CD14-positive monocyte (primary cell): ENCODE data around the gene AMN1. TPM values are rescaled to one million over a fixed set of nuclear protein-coding genes. Genes with fewer than 3 reads are reported as not detected.

Source experiments
- DNase-seq, 3 donors: peaks; one replicate each; pipeline ENCODE4 v3.0.0-alpha.2; 2011 to 2022
- H2AFZ ChIP-seq: 2 replicates; pipeline ENCODE4 v1.6.0; 2012; ENCODE audit warnings: mild to moderate bottlenecking, low read depth, low read length, inconsistent platforms; ENCODE audit not compliant: insufficient read depth, poor library complexity, severe bottlenecking
- H3K27ac ChIP-seq, 2 donors: 1 replicate in 1 of 2; 2 replicates in 1 of 2; pipeline ENCODE4 v1.5.1; 2012 to 2013; ENCODE audit warnings: low read length in 2 of 2, control low read depth in 1 of 2, inconsistent platforms in 1 of 2, low read depth in 1 of 2, mild to moderate bottlenecking in 1 of 2
- H3K27me3 ChIP-seq, 2 donors: one replicate each; pipeline versions ENCODE4 v1.6.0 to v1.6.1; 2011 to 2013; ENCODE audit warnings: low read length in 2 of 2; ENCODE audit not compliant: control insufficient read depth in 2 of 2, insufficient read depth in 2 of 2
- H3K36me3 ChIP-seq, 2 donors: replicated peaks in 1 of 2; 1 replicate in 1 of 2; 2 replicates in 1 of 2; pipeline versions ENCODE4 v1.5.1 to v1.6.1; 2012 to 2013; ENCODE audit warnings: low read length in 2 of 2, control low read depth in 1 of 2, inconsistent platforms in 1 of 2, mild to moderate bottlenecking in 1 of 2; ENCODE audit not compliant: insufficient read depth in 2 of 2, control insufficient read depth in 1 of 2
- H3K4me1 ChIP-seq, 2 donors: 1 replicate in 1 of 2; 2 replicates in 1 of 2; pipeline versions ENCODE4 v1.5.1 to v1.6.1; 2012 to 2013; ENCODE audit warnings: low read length in 2 of 2, control low read depth in 1 of 2, inconsistent platforms in 1 of 2, mild to moderate bottlenecking in 1 of 2, moderate library complexity in 1 of 2; ENCODE audit not compliant: insufficient read depth in 2 of 2, control insufficient read depth in 1 of 2
- H3K4me2 ChIP-seq: replicated peaks from 2 replicates; pipeline ENCODE3; 2012; ENCODE audit warnings: low read length, moderate library complexity, mild to moderate bottlenecking; ENCODE audit not compliant: poor library complexity, severe bottlenecking; ENCODE audit errors: extremely low read depth
- H3K4me3 ChIP-seq, 3 experiments: fragments of 200-600 bp in 1 of 3; sonication (generic) in 1 of 3; replicated peaks in 1 of 3; 1 replicate in 2 of 3; 2 replicates in 1 of 3; pipeline ENCODE4 v1.5.1; 2011 to 2013; ENCODE audit warnings: low read length in 3 of 3, mild to moderate bottlenecking in 3 of 3, control low read depth in 2 of 3, low read depth in 2 of 3, inconsistent platforms in 1 of 3, moderate library complexity in 1 of 3
- H3K79me2 ChIP-seq: 2 replicates; pipeline ENCODE4 v1.6.0; 2012; ENCODE audit warnings: mild to moderate bottlenecking, control low read depth, inconsistent platforms, low read length, moderate library complexity; ENCODE audit not compliant: insufficient read depth
- H3K9ac ChIP-seq: 2 replicates; pipeline ENCODE4 v1.6.0; 2017; ENCODE audit warnings: low read length, mild to moderate bottlenecking; ENCODE audit not compliant: insufficient read depth, poor library complexity, severe bottlenecking
- H3K9me3 ChIP-seq, 2 donors: replicated peaks in 1 of 2; 1 replicate in 1 of 2; 2 replicates in 1 of 2; pipeline versions ENCODE4 v1.5.1 to v1.6.1; 2012 to 2013; ENCODE audit warnings: low read length in 2 of 2, control low read depth in 1 of 2; ENCODE audit not compliant: control insufficient read depth in 1 of 2, insufficient read depth in 1 of 2
- H4K20me1 ChIP-seq: 2 replicates; pipeline ENCODE4 v1.6.0; 2012; ENCODE audit warnings: mild to moderate bottlenecking, low read length, control low read depth, moderate library complexity; ENCODE audit not compliant: insufficient read depth
- H3K27ac Mint-ChIP-seq, 7 donors: one replicate each; pipeline ENCODE4 v1.8.0; 2020; ENCODE audit warnings: mild to moderate bottlenecking in 7 of 7, mixed read lengths in 7 of 7, moderate library complexity in 6 of 7, inconsistent platforms in 2 of 7
- H3K27me3 Mint-ChIP-seq, 3 donors: one replicate each; pipeline ENCODE4 v1.8.0; 2021 to 2022; ENCODE audit warnings: low read depth in 3 of 3, mild to moderate bottlenecking in 3 of 3, mixed read lengths in 3 of 3, moderate library complexity in 3 of 3, inconsistent platforms in 1 of 3
- H3K36me3 Mint-ChIP-seq, 2 donors: one replicate each; pipeline ENCODE4 v1.8.0; 2020; ENCODE audit warnings: mixed read lengths in 2 of 2, inconsistent platforms in 1 of 2, mild to moderate bottlenecking in 1 of 2
- H3K4me1 Mint-ChIP-seq: one replicate; pipeline ENCODE4 v1.8.0; 2020; ENCODE audit warnings: mild to moderate bottlenecking, mixed read lengths
- H3K4me3 Mint-ChIP-seq, 2 donors: one replicate each; pipeline ENCODE4 v1.8.0; 2020; ENCODE audit warnings: mild to moderate bottlenecking in 2 of 2, mixed read lengths in 2 of 2, moderate library complexity in 1 of 2
- H3K9me3 Mint-ChIP-seq, 7 donors: one replicate each; pipeline ENCODE4 v1.8.0; 2020 to 2022; ENCODE audit warnings: mixed read lengths in 7 of 7, mild to moderate bottlenecking in 6 of 7, moderate library complexity in 6 of 7, inconsistent platforms in 2 of 7
- WGBS: methylation state at CpG from one replicate; pipeline ENCODE4 v1.1.5; 2013; ENCODE audit warnings: missing lambda C conversion rate; ENCODE audit not compliant: insufficient coverage; 5-methylcytosine and 5-hydroxymethylcytosine counted together
- intact Hi-C, 2 donors: fragments of 100-400 bp; cut with micrococcal nuclease; formaldehyde crosslinking; loops; one replicate each; pipeline versions ENCODE4 v1.15.0 to v1.15.1; 2023
- polyA plus RNA-seq, 3 donors: library from polyadenylated mRNA; depleted of rRNA in 1 of 3; unstranded in 2 of 3; stranded (reverse) in 1 of 3; fragments of 300-500 nt in 2 of 3; fragments of >200 nt in 1 of 3; fragmentation: Illumina TruSeq in 2 of 3; gene quantifications; 1 replicate in 2 of 3; 2 replicates in 1 of 3; pipeline ENCODE4 v1.2.3, GENCODE V29; 2012 to 2021
- TF ChIP-seq, protein P1 (sequence below): fragments of 200-600 bp; IDR thresholded peaks from one replicate; pipeline ENCODE4 v1.8.0; 2022; ENCODE audit warnings: antibody characterized with exemption, mild to moderate bottlenecking

Gene AMN1
- polyA plus RNA-seq, 3 donors = 6.0 to 7.8 (median 7.4) TPM

GRCh38 chr12:31663576-31663975, 65.2 kb downstream of the AMN1 start:
- H3K36me3 Mint-ChIP-seq = peaks cover 3 to 10% of the 10 kb centered on the region in 2 donors
- TF ChIP-seq, protein P1, sequence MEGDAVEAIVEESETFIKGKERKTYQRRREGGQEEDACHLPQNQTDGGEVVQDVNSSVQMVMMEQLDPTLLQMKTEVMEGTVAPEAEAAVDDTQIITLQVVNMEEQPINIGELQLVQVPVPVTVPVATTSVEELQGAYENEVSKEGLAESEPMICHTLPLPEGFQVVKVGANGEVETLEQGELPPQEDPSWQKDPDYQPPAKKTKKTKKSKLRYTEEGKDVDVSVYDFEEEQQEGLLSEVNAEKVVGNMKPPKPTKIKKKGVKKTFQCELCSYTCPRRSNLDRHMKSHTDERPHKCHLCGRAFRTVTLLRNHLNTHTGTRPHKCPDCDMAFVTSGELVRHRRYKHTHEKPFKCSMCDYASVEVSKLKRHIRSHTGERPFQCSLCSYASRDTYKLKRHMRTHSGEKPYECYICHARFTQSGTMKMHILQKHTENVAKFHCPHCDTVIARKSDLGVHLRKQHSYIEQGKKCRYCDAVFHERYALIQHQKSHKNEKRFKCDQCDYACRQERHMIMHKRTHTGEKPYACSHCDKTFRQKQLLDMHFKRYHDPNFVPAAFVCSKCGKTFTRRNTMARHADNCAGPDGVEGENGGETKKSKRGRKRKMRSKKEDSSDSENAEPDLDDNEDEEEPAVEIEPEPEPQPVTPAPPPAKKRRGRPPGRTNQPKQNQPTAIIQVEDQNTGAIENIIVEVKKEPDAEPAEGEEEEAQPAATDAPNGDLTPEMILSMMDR = no peak
- 66% methylated on average over 2 of the region's 4 CpGs for WGBS
- no peaks in the 10 kb centered on the region for H4K20me1 ChIP-seq
- no peak overlapping the region for H3K27ac ChIP-seq
- H3K4me1 ChIP-seq = peaks cover 5 to 10% of the 10 kb centered on the region in 2 donors
- intact Hi-C loops = no loop called here
- peaks cover 10% of the 10 kb centered on the region for H3K4me1 Mint-ChIP-seq
- no peak overlapping the region for H3K4me2 ChIP-seq
- no peak overlapping the region for H2AFZ ChIP-seq
- no peaks in the 10 kb centered on the region for H3K27me3 ChIP-seq
- H3K9me3 ChIP-seq = peaks cover 6 to 14% of the 10 kb centered on the region in 2 donors
- H3K9ac ChIP-seq = no peak overlapping the region
- H3K9me3 Mint-ChIP-seq = peaks cover 9 to 23% (median 14%) of the 10 kb centered on the region in 7 donors
- peak in 1 of 3 donors; percentile 15 for DNase-seq
- H3K27ac Mint-ChIP-seq = no peak overlapping the region
- H3K79me2 ChIP-seq = no peaks in the 10 kb centered on the region
- no peak overlapping the region for H3K4me3 ChIP-seq
- peaks cover 0 to 2% (median 1%) of the 10 kb centered on the region in 3 donors for H3K27me3 Mint-ChIP-seq
- H3K4me3 Mint-ChIP-seq = no peak overlapping the region
- H3K36me3 ChIP-seq = no peaks in the 10 kb centered on the region

DNA sequence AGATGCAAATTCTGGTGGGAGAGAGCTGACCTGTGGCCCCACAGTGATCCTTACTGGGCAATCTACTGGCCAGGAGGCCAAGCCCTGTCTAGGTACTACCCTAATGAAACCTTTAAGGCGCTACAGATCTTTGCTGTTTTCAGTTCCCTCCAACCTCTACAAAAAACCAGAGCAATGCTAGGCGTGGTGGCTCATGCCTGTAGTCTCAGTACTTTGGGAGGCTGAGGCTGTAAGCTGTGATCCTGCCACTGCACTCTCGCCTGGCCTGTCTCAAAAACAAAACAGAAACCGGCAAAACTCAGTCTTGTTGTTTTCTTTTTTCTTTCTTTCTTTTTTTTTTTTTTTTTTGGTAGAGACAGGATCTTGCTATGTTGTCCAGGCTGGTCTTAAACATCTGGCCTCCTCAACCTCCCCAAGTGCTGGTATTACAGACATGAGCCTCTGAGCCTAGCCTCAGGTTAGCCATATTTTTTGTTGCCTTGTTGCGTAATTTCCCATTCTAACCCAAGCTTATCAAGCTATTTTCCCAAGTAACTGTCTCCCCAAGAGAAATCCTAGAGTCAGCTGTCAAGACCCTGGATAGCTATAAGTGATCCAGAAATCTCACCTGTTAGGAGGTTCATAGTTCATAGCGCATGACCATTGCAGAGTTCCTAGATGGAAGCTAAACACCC, 66.5 kb downstream of the AMN1 start:
- Histone ChIP-seq H3K79me2 (no peaks in the 10 kb centered on the region), H3K9ac (no peak overlapping the region), H3K27me3 (no peaks in the 10 kb centered on the region), H3K4me1 (peaks cover 7 to 14% of the 10 kb centered on the region in 2 donors), H2AFZ (no peak overlapping the region), H3K9me3 (peaks cover 4 to 9% of the 10 kb centered on the region in 2 donors), H3K27ac (no peak overlapping the region), H3K36me3 (no peaks in the 10 kb centered on the region), H3K4me2 (no peak overlapping the region), H3K4me3 (no peak overlapping the region), H4K20me1 (no peaks in the 10 kb centered on the region)
- Mint-ChIP-seq H3K4me1 (peaks cover 14% of the 10 kb centered on the region), H3K27me3 (peaks cover 0 to 2% (median 1%) of the 10 kb centered on the region in 3 donors), H3K27ac (peak overlapping the region in 1 of 7 donors; percentile 26), H3K9me3 (peaks cover 9 to 18% (median 11%) of the 10 kb centered on the region in 7 donors), H3K4me3 (no peak overlapping the region), H3K36me3 (peaks cover 3 to 7% of the 10 kb centered on the region in 2 donors)
- WGBS = 94% methylated on average over 2 of the region's 6 CpGs
- intact Hi-C loops = no loop called here
- DNase-seq = no peak
- TF ChIP-seq, protein P1 = no peak
